PC-9 (cell line): Measurements from ENCODE around the gene ACOXL. TPM values are rescaled to one million over a fixed set of nuclear protein-coding genes. Genes with fewer than 3 reads are reported as not detected.

Source experiments
- BruUV-seq: library from RNA; stranded (reverse); fragments of 400-500 nt; replicated peaks from 2 replicates; lab custom pipeline; 2021; lab: Mats Ljungman, UMichigan
- CTCF ChIA-PET: fragments of 300-600 bp; sonication (Branson Sonifier 250); formaldehyde crosslinking; loops from one replicate; lab custom pipeline; 2022; ENCODE audit warnings: antibody characterized with exemption; lab: Charles Lee
- POLR2A ChIA-PET: fragments of 300-600 bp; sonication (Branson Sonifier 250); formaldehyde crosslinking; loops from one replicate; lab custom pipeline; 2022; ENCODE audit warnings: antibody characterized with exemption; ENCODE audit not compliant: unreplicated experiment; lab: Charles Lee
- DNase-seq, 2 experiments: peaks; one replicate each; pipeline versions ENCODE4 v3.0.0 to v3.0.0-alpha.2; 2015 to 2022; ENCODE audit warnings: mixed read lengths in 1 of 2
- H2AFZ ChIP-seq: fragments of 200-600 bp; sonication (generic); 2 replicates; pipeline ENCODE4 v1.8.1; 2017; ENCODE audit warnings: antibody characterized with exemption
- H3F3A ChIP-seq: fragments of 200-600 bp; sonication (generic); 2 replicates; pipeline ENCODE4 v1.8.1; 2017; ENCODE audit warnings: antibody characterized with exemption, mild to moderate bottlenecking, low read depth; ENCODE audit not compliant: insufficient read depth
- H3K27ac ChIP-seq: fragments of 200-600 bp; sonication (generic); 2 replicates; pipeline ENCODE4 v1.6.1; 2016; ENCODE audit warnings: mixed run types
- H3K27me3 ChIP-seq: fragments of 200-600 bp; sonication (generic); 2 replicates; pipeline ENCODE4 v1.6.1; 2016; ENCODE audit warnings: low read depth, mixed run types; ENCODE audit not compliant: insufficient read depth
- H3K36me3 ChIP-seq: fragments of 200-600 bp; sonication (generic); 2 replicates; pipeline ENCODE4 v1.6.1; 2016; ENCODE audit warnings: low read depth, mixed run types
- H3K4me1 ChIP-seq: fragments of 200-600 bp; sonication (generic); replicated peaks from 2 replicates; pipeline ENCODE4 v1.6.1; 2016; ENCODE audit warnings: mixed run types; ENCODE audit not compliant: insufficient read depth
- H3K4me2 ChIP-seq: fragments of 200-600 bp; sonication (generic); 2 replicates; pipeline ENCODE4 v1.6.1; 2017; ENCODE audit warnings: mixed run types
- H3K4me3 ChIP-seq: fragments of 200-600 bp; sonication (generic); 2 replicates; pipeline ENCODE4 v1.6.1; 2016; ENCODE audit warnings: mixed run types
- H3K79me2 ChIP-seq: fragments of 200-600 bp; sonication (generic); 2 replicates; pipeline ENCODE4 v1.6.1; 2017; ENCODE audit warnings: low read depth, mixed run types
- H3K9me2 ChIP-seq: fragments of 200-600 bp; sonication (generic); 2 replicates; pipeline ENCODE4 v1.8.1; 2017; ENCODE audit warnings: mild to moderate bottlenecking; ENCODE audit not compliant: insufficient read depth
- H3K9me3 ChIP-seq: fragments of 200-600 bp; sonication (generic); 2 replicates; pipeline ENCODE4 v1.8.1; 2016; ENCODE audit warnings: low read depth; ENCODE audit not compliant: insufficient read depth
- H4K20me1 ChIP-seq: fragments of 200-600 bp; sonication (generic); 2 replicates; pipeline ENCODE4 v1.8.1; 2017; ENCODE audit not compliant: insufficient read depth
- CTCF ChIP-seq: fragments of 200-600 bp; sonication (generic); conservative IDR thresholded peaks from 2 replicates; pipeline ENCODE4 v1.6.1; 2017; ENCODE audit warnings: mixed run types, antibody characterized with exemption, mild to moderate bottlenecking, moderate library complexity
- EZH2 ChIP-seq: fragments of 200-600 bp; sonication (generic); IDR thresholded peaks from 2 replicates; pipeline ENCODE4 v1.8.0; 2017; ENCODE audit warnings: antibody characterized with exemption, low read depth
- intact Hi-C: fragments of 100-400 bp; cut with micrococcal nuclease; formaldehyde crosslinking; loops from one replicate; pipeline ENCODE4 v1.10.0; 2022; ENCODE audit not compliant: unreplicated experiment
- total RNA-seq: library from RNA; stranded (reverse); gene quantifications from 2 replicates; pipeline ENCODE4 v1.2.3, GENCODE V29; 2021

Gene ACOXL
- total RNA-seq, 1 experiment from 2014 or later: 10.7 TPM

- no peaks in the 10 kb centered on the region for H3K79me2 ChIP-seq
- no peak overlapping the region for H2AFZ ChIP-seq
- intact Hi-C loops: no loop called here
- ChIA-PET POLR2A (interaction anchor here (0.6 kb wide), 1 partner anchor 255 kb away, joined by 3 read pairs; no protein-coding TSS in a partner anchor), CTCF (no interaction called here)
- H3K4me3 ChIP-seq: no peak overlapping the region
- no peaks in the 10 kb centered on the region for H3K27me3 ChIP-seq
- TF ChIP-seq EZH2 (no peak), CTCF (no peak)
- no peaks in the 10 kb centered on the region for H4K20me1 ChIP-seq
- DNase-seq: no peak
- BruUV-seq: no TSS peak
- H3K9me2 ChIP-seq: no peaks in the 10 kb centered on the region
- no peaks in the 10 kb centered on the region for H3K4me1 ChIP-seq
- H3K9me3 ChIP-seq: peaks cover 4% of the 10 kb centered on the region; the same call in 1 of the 2 replicates
- H3K36me3 ChIP-seq: peaks cover 8% of the 10 kb centered on the region; the same call in 1 of the 2 replicates
- no peak overlapping the region for H3K27ac ChIP-seq
- H3F3A ChIP-seq: no peaks in the 10 kb centered on the region
- H3K4me2 ChIP-seq: no peak overlapping the region
Measured at GRCh38 chr2:110823165-110823564, 90.8 kb downstream of the ACOXL start.

GRCh38 chr2:110827511-110827910 is 95.1 kb downstream of the ACOXL start:
- no peak overlapping the region for H2AFZ ChIP-seq
- H3K4me2 ChIP-seq: no peak overlapping the region
- no peaks in the 10 kb centered on the region for H3K27me3 ChIP-seq
- TF ChIP-seq EZH2 (no peak), CTCF (no peak)
- peaks cover 4% of the 10 kb centered on the region; the same call in 1 of the 2 replicates for H3K9me3 ChIP-seq
- H3F3A ChIP-seq: no peaks in the 10 kb centered on the region
- no peaks in the 10 kb centered on the region for H4K20me1 ChIP-seq
- CTCF ChIA-PET: no interaction called here
- POLR2A ChIA-PET: interaction anchor here (0.5 kb wide), 1 partner anchor 350 kb away, joined by 8 read pairs; no protein-coding TSS in a partner anchor
- no peaks in the 10 kb centered on the region for H3K4me1 ChIP-seq
- no peak overlapping the region for H3K27ac ChIP-seq
- no peak overlapping the region for H3K4me3 ChIP-seq
- DNase-seq: no peak
- intact Hi-C loops: no loop called here
- peaks cover 8% of the 10 kb centered on the region; the same call in 1 of the 2 replicates for H3K36me3 ChIP-seq
- H3K79me2 ChIP-seq: no peaks in the 10 kb centered on the region
- H3K9me2 ChIP-seq: no peaks in the 10 kb centered on the region
- no TSS peak for BruUV-seq

GRCh38 chr2:110828330-110828729 is 96.0 kb downstream of the ACOXL start:
- peaks cover 4% of the 10 kb centered on the region; the same call in 1 of the 2 replicates for H3K9me3 ChIP-seq
- intact Hi-C loops: no loop called here
- DNase-seq: no peak
- no peaks in the 10 kb centered on the region for H3K79me2 ChIP-seq
- ChIA-PET POLR2A (no interaction called here), CTCF (no interaction called here)
- peaks cover 8% of the 10 kb centered on the region; the same call in 1 of the 2 replicates for H3K36me3 ChIP-seq
- H3K4me2 ChIP-seq: no peak overlapping the region
- no peaks in the 10 kb centered on the region for H3K27me3 ChIP-seq
- no peak overlapping the region for H3K27ac ChIP-seq
- no peak overlapping the region for H3K4me3 ChIP-seq
- H4K20me1 ChIP-seq: no peaks in the 10 kb centered on the region
- no TSS peak for BruUV-seq
- H3K9me2 ChIP-seq: no peaks in the 10 kb centered on the region
- H3K4me1 ChIP-seq: no peaks in the 10 kb centered on the region
- TF ChIP-seq EZH2 (no peak), CTCF (no peak)
- no peak overlapping the region for H2AFZ ChIP-seq
- no peaks in the 10 kb centered on the region for H3F3A ChIP-seq
